GM12801 (cell line): ENCODE measurements around the gene OR52J3.

ENCODE experiments used
- TF ChIP-seq, protein P1 (sequence below): IDR thresholded peaks from one replicate; pipeline ENCODE4 v1.5.1; 2011; ENCODE audit warnings: control low read depth; ENCODE audit not compliant: insufficient read length; ENCODE audit errors: extremely low read depth

Gene OR52J3

DNA sequence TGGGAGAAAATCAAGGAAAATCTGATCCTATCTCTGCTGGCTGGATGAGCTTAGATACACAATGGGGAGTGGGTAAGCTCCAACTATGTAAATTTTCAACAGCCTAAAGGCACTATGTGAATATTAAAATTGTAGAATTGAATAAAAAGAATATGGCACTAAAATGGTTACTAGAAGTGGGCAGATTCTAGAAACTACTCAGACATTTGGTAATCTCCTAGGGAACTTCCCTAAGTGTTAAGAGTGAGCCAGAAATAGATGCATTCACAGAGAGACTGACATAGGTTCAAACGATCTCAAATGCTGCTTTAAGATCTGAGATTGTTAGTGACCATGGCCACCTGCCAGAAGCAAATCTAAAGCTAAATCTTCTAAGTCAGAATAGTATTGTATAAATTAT is 18.7 kb downstream of the OR52J3 start:
- TF ChIP-seq, protein P1, sequence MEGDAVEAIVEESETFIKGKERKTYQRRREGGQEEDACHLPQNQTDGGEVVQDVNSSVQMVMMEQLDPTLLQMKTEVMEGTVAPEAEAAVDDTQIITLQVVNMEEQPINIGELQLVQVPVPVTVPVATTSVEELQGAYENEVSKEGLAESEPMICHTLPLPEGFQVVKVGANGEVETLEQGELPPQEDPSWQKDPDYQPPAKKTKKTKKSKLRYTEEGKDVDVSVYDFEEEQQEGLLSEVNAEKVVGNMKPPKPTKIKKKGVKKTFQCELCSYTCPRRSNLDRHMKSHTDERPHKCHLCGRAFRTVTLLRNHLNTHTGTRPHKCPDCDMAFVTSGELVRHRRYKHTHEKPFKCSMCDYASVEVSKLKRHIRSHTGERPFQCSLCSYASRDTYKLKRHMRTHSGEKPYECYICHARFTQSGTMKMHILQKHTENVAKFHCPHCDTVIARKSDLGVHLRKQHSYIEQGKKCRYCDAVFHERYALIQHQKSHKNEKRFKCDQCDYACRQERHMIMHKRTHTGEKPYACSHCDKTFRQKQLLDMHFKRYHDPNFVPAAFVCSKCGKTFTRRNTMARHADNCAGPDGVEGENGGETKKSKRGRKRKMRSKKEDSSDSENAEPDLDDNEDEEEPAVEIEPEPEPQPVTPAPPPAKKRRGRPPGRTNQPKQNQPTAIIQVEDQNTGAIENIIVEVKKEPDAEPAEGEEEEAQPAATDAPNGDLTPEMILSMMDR, result no peak

DNA sequence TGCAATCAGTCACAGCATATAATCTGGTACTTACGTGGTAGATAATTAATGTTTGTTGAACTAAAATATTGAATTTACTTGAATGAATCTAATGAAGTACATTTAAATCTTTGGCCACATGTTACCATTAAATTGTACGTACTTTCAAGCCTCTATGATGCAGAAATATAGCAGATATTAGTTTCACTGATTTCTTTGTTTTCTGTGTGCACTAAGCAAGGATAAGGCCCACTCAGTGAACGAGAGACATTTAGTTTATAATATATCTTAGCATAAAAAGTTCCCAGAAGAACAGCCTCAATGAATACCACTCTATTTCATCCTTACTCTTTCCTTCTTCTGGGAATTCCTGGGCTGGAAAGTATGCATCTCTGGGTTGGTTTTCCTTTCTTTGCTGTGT is 22.9 kb downstream of the OR52J3 start, which contains the start of gene OR52E1:
Gene OR52E1, plus strand, starts transcription at position 301 of the 400 bp plus-strand sequence.
- TF ChIP-seq, protein P1, result no peak

DNA sequence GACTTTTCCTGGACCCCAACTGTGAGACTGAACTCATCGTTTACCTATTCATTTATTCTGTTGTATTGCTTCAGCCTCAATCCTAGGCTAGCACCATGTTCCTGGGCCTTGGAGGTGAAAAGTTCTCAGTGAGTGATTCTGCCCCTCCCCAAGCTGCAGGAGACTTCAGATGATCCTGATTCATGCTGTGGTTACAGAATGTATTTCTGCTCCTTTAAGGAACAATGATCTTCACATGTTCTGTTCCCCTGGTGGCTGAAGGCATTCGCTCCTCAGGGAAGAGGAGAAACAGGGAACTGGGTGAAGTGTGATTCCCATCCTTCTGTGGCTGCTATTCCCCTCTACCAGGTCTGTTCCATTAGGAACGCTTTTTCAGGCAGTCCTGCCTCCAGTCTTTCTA is 25.5 kb downstream of the OR52J3 start:
- TF ChIP-seq, protein P1, result no peak

DNA sequence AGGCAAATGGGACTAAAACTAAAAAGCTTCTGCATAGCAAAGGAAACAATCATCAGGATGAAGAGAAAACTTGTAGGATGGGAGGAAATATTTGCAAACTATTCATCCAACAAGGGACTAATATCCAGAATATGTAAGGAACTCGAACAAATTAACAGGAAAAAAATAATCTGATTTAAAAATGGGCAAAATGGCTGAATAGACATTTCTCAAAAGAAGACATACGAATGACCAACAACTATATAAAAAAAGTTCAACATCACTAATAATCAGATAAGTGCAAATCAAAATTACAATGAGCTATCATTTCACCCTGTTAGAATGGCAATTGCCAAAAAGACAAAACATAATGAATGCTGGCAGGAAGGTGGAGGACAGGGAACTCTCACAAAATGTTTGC is 35.1 kb downstream of the OR52J3 start:
- TF ChIP-seq, protein P1, result no peak

DNA sequence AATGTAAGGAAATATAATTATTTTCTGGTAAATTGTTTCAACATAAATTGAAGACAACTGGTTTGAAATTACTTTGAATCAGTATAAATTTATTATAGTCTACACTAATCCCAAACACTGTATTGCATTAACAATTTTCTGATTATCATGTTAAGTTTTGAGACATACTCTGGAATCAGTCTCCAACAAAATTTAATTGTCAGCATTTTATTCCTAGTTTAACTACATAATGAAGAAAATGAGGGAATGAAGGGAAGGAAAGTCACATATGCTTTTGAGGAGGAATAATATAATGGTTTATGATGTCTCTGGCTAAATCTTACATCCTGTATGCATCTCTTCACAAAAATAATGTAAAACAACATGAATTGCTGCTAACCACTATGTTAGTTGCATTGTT is 37.3 kb downstream of the OR52J3 start:
- TF ChIP-seq, protein P1, result no peak

DNA sequence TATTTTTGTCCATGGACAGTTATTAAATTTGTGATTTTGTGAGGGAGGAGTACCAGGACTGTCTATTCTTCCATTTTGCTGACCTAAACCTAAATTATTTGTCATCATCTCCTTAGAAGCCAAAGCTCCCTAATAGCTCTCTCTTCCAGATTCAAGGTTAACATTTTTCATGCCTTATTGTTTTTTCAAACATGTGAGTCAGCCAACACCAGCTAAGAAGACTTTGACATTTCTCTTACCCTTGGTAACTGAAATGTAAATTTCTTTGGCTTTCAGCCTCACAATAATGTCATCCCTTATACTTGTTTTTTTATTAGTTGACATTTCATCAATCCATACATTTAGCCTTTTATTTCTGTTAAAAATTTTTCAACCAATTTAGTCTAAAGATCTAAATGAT is 42.2 kb downstream of the OR52J3 start:
- TF ChIP-seq, protein P1, result no peak

DNA sequence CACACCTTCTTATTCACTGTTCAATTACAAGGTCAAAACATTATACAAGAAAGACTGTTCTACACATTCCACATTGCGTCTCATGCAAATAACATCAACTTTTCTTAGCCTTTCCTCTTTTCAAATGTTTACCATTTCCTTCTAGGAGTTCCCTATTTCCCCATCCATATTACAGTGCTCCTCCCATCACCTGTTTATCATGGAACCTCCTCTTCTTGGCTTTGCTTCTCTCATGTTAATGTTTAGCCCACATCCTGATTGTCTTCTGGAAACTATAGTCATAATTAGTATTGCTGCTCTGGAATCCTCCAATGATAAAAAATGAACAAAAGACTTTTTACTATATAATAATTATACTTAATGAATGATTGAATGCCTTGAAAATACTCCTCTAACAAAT is 44.3 kb downstream of the OR52J3 start:
- TF ChIP-seq, protein P1, result no peak

DNA sequence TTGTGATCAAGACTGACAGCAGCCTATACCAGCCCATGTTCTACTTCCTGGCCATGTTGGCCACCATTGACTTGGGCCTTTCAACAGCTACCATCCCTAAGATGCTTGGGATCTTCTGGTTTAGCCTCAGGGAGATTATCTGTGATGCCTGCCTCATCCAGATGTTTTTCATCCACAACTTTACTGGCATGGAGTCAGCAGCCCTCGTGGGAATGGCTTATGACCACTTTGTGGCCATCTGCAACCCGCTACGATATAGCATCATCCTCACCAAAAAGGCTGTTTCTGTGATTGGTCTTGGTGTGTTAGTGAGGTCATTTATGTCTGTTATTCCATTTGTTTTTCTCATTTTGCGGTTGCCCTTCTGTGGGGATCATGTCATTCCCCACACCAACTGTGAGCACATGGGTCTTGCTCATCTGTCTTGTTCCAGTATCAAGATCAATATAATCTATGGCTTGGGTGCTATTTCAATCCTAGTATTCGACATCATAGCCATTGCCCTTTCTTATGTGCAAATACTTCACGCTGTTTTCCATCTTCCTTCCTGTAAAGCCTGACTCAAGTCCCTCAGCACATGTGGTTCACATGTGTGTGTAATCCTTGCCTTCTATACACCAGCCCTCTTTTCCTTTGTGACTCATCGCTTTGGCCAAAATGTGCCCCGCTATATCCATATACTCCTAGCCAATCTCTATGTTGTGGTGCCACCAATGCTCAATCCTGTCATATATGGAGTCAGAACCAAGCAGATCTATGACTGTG is 46.7 kb downstream of the OR52J3 start:
- TF ChIP-seq, protein P1, result no peak
